Suppressor macrophage treated with lipopolysaccharide for 1 hour (primary cell): Measurements from ENCODE around the gene URI1.
A peak's percentile ranks its signal among the peaks of the same experiment; 100 is the strongest.
"Not testable (repeated sequence)": the region's sequence is repeated elsewhere in the genome, so short reads cannot be mapped to it uniquely, and the experiment has no call there.

Experiments
- DNase-seq, 3 donors: peaks; one replicate each; pipeline ENCODE4 v3.0.0-alpha.2; 2020 to 2022

Gene URI1, protein sequence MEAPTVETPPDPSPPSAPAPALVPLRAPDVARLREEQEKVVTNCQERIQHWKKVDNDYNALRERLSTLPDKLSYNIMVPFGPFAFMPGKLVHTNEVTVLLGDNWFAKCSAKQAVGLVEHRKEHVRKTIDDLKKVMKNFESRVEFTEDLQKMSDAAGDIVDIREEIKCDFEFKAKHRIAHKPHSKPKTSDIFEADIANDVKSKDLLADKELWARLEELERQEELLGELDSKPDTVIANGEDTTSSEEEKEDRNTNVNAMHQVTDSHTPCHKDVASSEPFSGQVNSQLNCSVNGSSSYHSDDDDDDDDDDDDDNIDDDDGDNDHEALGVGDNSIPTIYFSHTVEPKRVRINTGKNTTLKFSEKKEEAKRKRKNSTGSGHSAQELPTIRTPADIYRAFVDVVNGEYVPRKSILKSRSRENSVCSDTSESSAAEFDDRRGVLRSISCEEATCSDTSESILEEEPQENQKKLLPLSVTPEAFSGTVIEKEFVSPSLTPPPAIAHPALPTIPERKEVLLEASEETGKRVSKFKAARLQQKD

DNA sequence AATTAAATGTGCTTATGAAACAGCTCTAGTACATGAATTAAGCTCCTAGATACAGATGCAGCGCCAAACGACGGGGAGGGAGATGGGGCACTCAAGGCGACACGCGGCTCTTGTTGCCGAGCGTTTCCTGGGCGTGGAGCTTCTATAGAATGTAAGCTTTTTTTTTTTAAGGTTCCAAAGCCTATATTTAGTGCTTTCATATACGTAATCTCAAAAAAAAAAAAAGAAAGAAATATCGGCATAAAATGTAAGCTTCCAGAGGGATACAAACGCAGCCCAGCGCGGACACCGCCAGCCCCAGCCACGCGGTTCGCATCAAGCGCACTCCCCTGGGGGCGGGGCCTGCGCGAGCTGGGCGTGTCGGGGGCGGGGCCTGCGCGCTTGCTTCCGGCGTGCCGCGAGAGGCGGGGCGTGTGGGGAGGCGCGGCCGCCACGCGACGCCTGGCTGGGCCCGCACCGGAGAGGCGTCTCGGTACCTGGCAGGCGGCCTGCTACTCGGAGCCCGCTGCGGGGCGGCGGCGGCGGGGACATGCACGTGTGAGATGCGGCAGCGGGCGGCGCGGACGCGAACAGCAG is at the start of gene URI1:
TSS of gene URI1 (plus strand) at position 412 of the 576 bp plus-strand sequence. CDS start 309 bp downstream, outside the sequence.
- DNase-seq = peak; percentile 91 to 98 (median 97)

DNA sequence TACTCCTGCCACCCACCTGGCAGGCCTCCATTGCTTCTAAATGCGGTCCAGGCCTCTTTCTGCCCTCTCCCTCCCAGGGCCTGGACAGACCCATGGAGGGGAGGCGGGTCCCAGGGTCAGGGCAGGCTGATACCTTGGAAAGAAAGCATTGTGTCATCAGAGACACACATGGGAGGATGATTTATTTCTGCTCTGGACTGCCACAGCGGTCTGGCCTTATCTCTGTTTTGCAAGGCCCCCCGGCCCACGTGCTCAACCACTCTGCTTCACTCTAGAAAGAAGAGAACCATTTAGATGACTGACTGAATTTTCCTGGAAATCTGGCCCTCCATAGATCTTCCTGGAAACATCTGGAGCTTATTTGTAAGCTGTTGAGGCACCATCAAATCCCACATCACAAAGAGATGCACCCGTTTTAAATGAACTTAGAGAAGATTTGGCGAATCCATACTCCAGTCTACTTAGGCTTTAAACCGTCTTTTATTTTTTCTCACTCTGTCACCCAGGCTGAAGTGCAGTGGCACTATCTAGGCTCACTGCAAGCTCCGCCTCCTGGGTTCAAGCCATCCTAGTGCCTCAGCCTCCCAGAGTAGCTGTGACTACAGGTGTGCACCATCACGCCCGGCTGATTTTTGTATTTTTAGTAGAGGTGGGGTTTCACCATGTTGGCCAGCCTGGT is 48.3 kb upstream of the URI1 start:
- DNase-seq = no peak

GRCh38 chr19:29896802-29897201 is 45.2 kb upstream of the URI1 start:
- no peak for DNase-seq

- no peak for DNase-seq
Observed at GRCh38 chr19:29897466-29897865, 44.6 kb upstream of the URI1 start.

DNA sequence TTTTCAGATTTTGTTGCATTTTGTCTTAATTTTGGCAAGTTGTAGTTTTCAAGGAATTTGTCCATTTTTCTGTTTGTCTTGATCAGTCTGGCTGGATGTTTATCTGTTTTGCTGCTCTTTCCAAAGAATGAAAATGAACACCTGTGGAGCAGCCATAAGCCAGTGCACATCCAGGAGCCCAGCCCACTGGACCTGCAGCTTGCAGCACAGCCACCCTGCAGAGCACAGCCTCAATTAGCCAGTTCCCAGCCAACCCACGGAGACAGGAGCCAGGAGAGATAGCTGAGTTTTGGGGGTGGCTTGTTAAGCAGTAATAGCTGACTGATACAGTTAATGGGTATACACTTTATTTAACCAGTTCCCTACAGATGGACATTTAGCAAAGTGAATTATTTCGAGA is 38.0 kb upstream of the URI1 start:
- DNase-seq = no peak

GRCh38 chr19:29908963-29909944 is 32.8 kb upstream of the URI1 start:
- DNase-seq = no peak

DNA sequence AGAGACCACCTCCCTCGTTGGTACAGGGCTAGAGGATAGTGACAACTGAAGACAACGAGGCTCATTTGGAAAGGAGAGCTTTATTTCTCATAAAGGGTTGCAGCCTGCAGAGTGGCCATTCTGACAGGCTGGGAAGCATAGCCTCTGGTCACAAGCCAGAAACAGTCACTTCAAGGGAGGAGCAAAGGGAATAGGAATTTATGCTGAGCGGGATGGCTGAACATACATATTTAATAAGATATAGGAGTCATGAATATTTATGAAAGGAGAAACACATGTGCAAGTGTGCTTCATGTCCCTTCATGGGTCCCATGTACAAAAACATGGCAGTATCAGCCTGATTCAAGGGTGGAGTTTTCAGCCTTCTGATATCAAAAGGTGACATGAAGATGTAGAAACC is 27.1 kb upstream of the URI1 start:
- no peak for DNase-seq

GRCh38 chr19:29915832-29916231 is 26.2 kb upstream of the URI1 start:
- not testable (repeated sequence) for DNase-seq

DNA sequence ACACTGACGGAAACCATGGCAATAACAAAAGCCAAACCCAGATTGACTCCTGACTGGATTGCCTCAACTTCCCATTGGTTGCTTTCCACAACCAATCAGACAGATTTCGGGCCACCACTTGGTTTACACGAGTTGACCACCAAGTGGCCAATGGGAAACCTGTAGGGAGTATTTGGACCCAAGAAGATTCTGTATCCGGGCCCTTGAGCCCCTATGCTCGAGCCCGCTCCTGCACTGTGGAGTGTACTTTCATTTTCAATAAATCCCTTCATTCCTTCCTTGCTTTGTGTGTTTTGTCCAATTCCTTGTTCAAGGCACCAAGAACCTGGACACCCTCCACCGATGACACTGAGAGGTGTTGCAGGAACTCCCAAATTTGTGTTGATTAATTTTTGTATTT is 24.1 kb upstream of the URI1 start:
- no peak for DNase-seq

GRCh38 chr19:29918891-29919290 is 23.1 kb upstream of the URI1 start:
- DNase-seq = no peak

- no peak for DNase-seq
Observed at GRCh38 chr19:29922972-29923371, 19.1 kb upstream of the URI1 start.

DNA sequence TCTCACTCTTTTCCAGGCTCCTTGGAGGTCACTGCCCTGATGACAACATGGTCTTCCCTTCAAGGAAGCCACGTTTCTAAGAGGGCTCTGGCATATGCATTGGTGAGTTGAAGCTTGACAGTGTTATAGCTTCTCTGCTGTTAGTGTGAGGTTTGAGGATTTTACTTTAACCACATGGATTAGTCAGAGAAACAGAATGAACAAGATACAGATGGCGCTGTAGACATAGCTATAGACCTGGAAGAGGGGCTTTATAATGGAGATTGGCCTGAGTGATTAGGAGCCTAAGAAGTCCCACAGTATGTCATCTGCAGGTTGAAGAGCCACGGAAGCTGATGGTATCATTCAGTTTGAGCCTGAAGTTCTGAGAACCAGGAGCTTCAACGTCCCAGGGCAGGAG is 18.4 kb upstream of the URI1 start:
- DNase-seq = no peak

- no peak for DNase-seq
Observed at GRCh38 chr19:29926031-29926430, 16.0 kb upstream of the URI1 start.

DNA sequence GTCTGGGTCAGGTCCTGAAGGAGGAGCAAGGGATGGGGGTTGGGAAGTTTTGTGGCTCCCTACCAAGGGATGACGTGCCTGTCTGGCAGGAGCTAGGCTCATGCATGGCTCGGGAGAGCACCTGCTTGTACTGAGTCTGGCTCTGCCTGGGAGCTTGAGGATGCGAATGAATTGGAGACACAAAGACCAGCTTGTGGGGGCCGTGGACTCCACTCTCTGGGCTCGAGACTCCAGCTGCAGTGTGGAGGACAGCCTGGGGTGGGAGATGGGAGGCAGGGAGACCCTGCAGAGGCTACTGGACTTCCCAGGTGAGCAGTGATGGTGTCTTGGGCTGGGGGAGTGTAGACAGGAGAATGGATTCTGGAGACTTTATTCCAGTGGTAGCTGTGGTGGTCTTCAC is 15.2 kb upstream of the URI1 start:
- DNase-seq = no peak

- no peak for DNase-seq
Observed at GRCh38 chr19:29927944-29928625, 14.0 kb upstream of the URI1 start.

DNA sequence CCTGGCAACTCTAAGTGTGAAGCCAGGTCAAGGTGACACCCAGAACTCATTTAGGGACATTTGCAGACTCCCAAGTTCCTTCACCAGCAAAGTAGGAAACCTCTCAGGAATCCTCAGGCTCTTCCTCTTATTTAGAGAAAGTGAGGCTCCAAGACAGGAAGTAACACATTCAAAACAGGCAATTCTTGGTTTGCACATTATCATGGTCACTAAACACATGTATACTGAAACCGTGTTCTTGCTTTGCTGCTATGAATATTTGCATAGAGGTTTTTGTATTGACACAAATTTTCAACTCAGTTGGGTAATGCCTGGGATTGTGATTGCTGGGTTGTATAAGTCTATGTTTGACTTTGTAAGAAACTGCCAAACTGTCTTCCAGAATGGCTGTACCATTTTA is 13.2 kb upstream of the URI1 start:
- no peak for DNase-seq

DNA sequence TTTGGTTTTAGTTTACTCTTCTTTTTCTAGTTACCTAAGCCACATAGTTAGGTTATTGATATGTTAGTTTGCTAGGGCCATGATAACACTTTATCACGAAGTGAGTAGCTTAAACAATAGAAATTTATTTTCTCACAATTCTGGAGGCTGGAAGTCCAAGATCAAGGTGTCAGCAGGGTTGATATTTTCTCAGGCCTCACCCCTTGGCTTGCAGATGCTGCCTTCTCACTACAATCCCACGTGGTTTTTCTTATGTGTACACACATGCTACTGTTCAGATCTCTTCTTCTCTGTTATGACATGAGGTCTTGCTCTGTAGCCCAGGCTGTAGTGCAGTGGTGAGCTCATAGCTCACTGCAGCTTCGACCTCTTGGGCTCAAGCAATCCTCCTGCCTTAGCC is 7.8 kb upstream of the URI1 start:
- DNase-seq = no peak

GRCh38 chr19:29934781-29935180 is 7.3 kb upstream of the URI1 start:
- no peak for DNase-seq

DNA sequence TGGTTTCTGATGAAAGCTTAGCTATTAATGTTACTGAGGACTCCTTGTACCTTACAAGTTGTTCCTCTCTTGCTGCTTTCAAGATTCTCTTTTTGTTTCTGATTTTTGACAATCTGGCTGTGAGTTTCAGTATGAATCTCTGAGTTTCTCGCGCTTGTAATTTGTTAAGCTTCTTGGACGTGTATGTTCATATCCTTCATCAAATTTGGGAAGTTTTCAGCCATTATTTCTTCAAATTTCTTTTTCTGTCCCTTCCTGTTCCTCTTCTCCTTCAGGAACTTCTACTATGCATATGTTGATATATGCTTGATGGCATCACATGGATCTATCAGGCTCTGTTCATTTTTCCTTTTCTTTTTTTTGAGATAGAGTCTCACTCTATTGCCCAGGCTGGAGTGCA is 5.6 kb upstream of the URI1 start:
- DNase-seq = no peak

- DNase-seq = no peak
Observed at GRCh38 chr19:29939628-29940027, 2.4 kb upstream of the URI1 start.

DNA sequence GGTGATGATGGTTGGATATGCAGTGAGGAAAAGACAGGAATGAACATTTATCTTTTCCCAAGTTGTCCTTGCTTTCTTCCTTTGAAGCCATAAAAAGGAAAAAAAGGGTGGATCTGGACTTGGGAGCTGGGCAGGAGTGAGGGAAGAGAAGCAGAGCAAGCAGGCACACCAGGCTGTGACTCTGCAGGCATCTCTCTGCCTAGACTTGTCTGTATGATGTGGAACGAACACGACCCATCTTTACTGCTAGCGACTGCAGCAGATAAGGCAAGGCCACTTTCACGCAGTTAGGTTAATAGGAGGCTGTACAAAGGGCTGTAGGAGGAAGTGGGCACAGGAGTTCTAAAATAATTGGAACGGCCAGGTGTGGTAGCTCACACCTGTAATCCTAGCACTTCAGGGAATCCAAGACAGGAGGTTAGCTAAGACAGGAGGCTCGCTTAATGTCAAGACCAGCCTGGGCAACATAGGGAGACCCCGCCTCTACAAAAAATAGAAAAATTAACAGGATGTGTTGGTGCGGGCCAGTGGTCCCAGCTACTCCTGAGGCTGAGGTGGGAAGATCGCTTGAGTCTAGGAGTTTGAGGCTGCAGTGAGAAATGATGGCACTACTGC is 961 bp upstream of the URI1 start:
- DNase-seq = no peak
